ENCODE data around the gene THSD8.
A peak's percentile ranks its signal among the peaks of the same experiment; 100 is the strongest.

THSD8 gene

DNA sequence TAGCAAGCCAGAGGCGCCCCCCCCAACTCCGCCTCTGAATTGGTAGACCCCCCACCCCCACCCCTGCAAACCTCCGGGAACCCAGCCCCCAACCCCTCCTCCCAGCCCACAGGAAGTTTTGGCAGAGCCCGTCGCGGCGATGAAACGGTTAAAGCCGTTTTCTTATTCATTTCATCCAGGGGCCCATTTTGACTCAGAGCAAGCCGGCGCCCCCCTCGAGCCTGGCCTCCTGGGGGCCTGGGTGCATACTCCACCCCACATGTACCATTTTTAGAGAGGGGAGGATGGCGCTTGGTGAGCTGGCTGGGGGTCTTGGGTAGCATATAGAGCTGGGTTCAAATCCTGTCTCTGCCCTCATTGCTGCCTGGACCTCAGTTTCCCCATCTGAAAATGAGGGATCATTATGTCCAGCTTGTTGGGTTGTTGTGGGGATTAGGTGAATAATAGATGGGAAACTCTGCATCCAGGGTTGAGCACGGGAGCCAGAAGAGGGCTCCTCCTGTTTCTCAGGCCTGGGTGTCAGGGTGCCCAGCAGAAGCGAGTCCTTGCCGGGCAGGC, 18.5 kb upstream of the THSD8 start:
- WGBS, 2 donors (ENCODE audit: extremely low coverage in 2 of 2, insufficient read length in 2 of 2, insufficient replicate concordance in 1 of 2), result no CpG with 5 or more reads among the region's 16 CpGs
- Histone ChIP-seq H3K4me3 (ENCODE audit: low read length in 2 of 2) (peak overlapping the region; percentile 21 to 46), H3K4ac (ENCODE audit: low read length) (no peak overlapping the region), H2AK5ac (ENCODE audit: low read depth, low read length) (peak overlapping the region; percentile 99), H3K4me2 (ENCODE audit: insufficient read depth, low read length, poor library complexity, severe bottlenecking) (peak overlapping the region; percentile 94), H4K91ac (ENCODE audit: low read depth, low read length, poor library complexity) (no peak overlapping the region), H2BK120ac (ENCODE audit: low read depth, low read length) (peak overlapping the region; percentile 78), H3K4me1 (ENCODE audit: control insufficient read depth in 2 of 2, insufficient read depth in 1 of 2, low read depth in 1 of 2, low read length in 2 of 2) (peaks cover 21 to 54% of the 10 kb centered on the region in 2 donors), H3K9me3 (replicated peaks in 1 of 2; ENCODE audit: control insufficient read depth in 2 of 2, insufficient read depth in 1 of 2, low read depth in 1 of 2, low read length in 2 of 2) (peaks cover 0 to under 1% of the 10 kb centered on the region in 2 donors), H3K14ac (ENCODE audit: low read length) (peak overlapping the region; percentile 95), H3K27ac (replicated peaks; ENCODE audit: low read length) (no peak overlapping the region), H3K27me3 (ENCODE audit: control insufficient read depth in 3 of 3, insufficient read depth in 3 of 3, low read depth in 1 of 3, low read length in 3 of 3) (peaks cover 0 to under 1% (median 0%) of the 10 kb centered on the region in 3 experiments), H3K36me3 (replicated peaks in 1 of 2; ENCODE audit: control insufficient read depth in 2 of 2, insufficient read depth in 2 of 2, low read length in 2 of 2) (no peaks in the 10 kb centered on the region), H3K9ac (ENCODE audit: low read depth, low read length, poor library complexity) (peak overlapping the region; percentile 94), H3K23ac (ENCODE audit: low read depth, low read length, poor library complexity) (no peak overlapping the region), H3K18ac (ENCODE audit: low read length) (peak overlapping the region; percentile 99), H4K8ac (ENCODE audit: low read depth, low read length) (no peak overlapping the region), H2BK5ac (ENCODE audit: low read length) (peak overlapping the region; percentile 96), H2BK12ac (ENCODE audit: low read length) (peak overlapping the region; percentile 33), H3K79me1 (ENCODE audit: low read depth, low read length) (no peaks in the 10 kb centered on the region), H2AFZ (ENCODE audit: low read length) (peak overlapping the region; percentile 84), H2BK15ac (ENCODE audit: low read length) (peak overlapping the region; percentile 90)
- DNase-seq (ENCODE audit: low spot score), result no peak

DNA sequence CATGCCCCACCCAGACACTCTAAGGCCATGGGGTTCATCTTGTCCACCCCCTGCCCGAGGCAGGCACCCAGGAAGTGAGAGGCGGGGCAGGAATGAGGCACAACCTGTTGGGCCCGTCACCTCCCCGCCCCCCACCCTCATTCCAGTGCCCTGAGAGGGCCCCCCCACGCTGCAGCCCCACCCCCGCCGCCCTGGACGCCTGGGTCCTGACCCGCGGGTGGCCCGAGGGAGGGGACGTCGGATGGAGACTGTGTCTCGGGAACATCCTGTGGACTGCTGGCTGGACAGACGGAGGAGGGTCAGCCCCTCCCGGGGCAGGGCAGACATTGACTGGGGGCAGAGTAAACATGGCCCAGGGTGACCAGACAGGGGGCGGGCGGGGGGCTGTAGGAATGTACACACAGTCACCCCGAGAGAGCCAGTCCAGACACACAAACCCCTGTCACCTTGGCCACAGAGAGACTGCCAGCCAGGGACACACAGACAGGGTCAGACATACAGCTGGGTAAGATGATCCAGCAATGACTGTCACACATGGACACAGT, 17.9 kb upstream of the THSD8 start:
- Histone ChIP-seq H3K9ac (ENCODE audit: low read depth, low read length, poor library complexity) (peak overlapping the region; percentile 56), H3K27me3 (ENCODE audit: control insufficient read depth in 3 of 3, insufficient read depth in 3 of 3, low read depth in 1 of 3, low read length in 3 of 3) (no peaks in the 10 kb centered on the region), H2BK120ac (ENCODE audit: low read depth, low read length) (no peak overlapping the region), H3K4me2 (ENCODE audit: insufficient read depth, low read length, poor library complexity, severe bottlenecking) (no peak overlapping the region), H3K18ac (ENCODE audit: low read length) (peak overlapping the region; percentile 23), H4K91ac (ENCODE audit: low read depth, low read length, poor library complexity) (no peak overlapping the region), H3K14ac (ENCODE audit: low read length) (no peak overlapping the region), H3K4ac (ENCODE audit: low read length) (no peak overlapping the region), H3K27ac (replicated peaks; ENCODE audit: low read length) (no peak overlapping the region), H2BK12ac (ENCODE audit: low read length) (no peak overlapping the region), H3K4me3 (ENCODE audit: low read length in 2 of 2) (peak overlapping the region in 1 of 2 donors; percentile 46), H3K36me3 (replicated peaks in 1 of 2; ENCODE audit: control insufficient read depth in 2 of 2, insufficient read depth in 2 of 2, low read length in 2 of 2) (no peaks in the 10 kb centered on the region), H3K23ac (ENCODE audit: low read depth, low read length, poor library complexity) (no peak overlapping the region), H2AK5ac (ENCODE audit: low read depth, low read length) (peak overlapping the region; percentile 20), H4K8ac (ENCODE audit: low read depth, low read length) (no peak overlapping the region), H2BK15ac (ENCODE audit: low read length) (peak overlapping the region; percentile 26), H3K4me1 (ENCODE audit: control insufficient read depth in 2 of 2, insufficient read depth in 1 of 2, low read depth in 1 of 2, low read length in 2 of 2) (peaks cover 19 to 54% of the 10 kb centered on the region in 2 donors), H2BK5ac (ENCODE audit: low read length) (peak overlapping the region; percentile 96), H3K79me1 (ENCODE audit: low read depth, low read length) (no peaks in the 10 kb centered on the region), H3K9me3 (replicated peaks in 1 of 2; ENCODE audit: control insufficient read depth in 2 of 2, insufficient read depth in 1 of 2, low read depth in 1 of 2, low read length in 2 of 2) (no peaks in the 10 kb centered on the region), H2AFZ (ENCODE audit: low read length) (no peak overlapping the region)
- no CpG with 5 or more reads among the region's 19 CpGs for WGBS, 2 donors (ENCODE audit: extremely low coverage in 2 of 2, insufficient read length in 2 of 2, insufficient replicate concordance in 1 of 2)
- DNase-seq (ENCODE audit: low spot score), result no peak

DNA sequence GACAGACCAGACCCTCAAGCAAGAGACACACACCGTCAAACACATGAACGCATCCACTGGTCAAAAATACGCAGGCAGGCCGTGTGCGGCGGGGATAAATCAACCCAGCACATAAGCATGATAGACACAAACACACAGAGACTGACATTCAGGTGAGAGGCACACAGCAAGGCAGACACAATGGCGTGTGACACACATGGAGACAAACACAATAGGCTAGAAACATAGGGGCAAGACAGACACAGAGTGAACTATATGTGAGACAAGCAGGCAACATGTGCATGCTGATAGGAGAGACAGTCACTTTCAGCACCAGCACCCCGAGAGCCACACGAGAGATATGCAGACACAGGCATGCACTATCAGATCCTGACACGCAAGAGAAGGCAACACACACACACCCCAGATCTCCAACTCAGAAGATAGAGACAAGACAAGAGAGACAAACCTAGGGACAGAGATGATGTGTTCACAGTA, 17.4 kb upstream of the THSD8 start:
- Histone ChIP-seq H4K91ac (ENCODE audit: low read depth, low read length, poor library complexity) (no peak overlapping the region), H3K27me3 (ENCODE audit: control insufficient read depth in 3 of 3, insufficient read depth in 3 of 3, low read depth in 1 of 3, low read length in 3 of 3) (no peaks in the 10 kb centered on the region), H2BK15ac (ENCODE audit: low read length) (no peak overlapping the region), H2BK12ac (ENCODE audit: low read length) (no peak overlapping the region), H3K4me1 (ENCODE audit: control insufficient read depth in 2 of 2, insufficient read depth in 1 of 2, low read depth in 1 of 2, low read length in 2 of 2) (peaks cover 21 to 53% of the 10 kb centered on the region in 2 donors), H3K27ac (replicated peaks; ENCODE audit: low read length) (no peak overlapping the region), H2BK5ac (ENCODE audit: low read length) (peak overlapping the region; percentile 96), H3K4ac (ENCODE audit: low read length) (no peak overlapping the region), H3K23ac (ENCODE audit: low read depth, low read length, poor library complexity) (no peak overlapping the region), H3K18ac (ENCODE audit: low read length) (peak overlapping the region; percentile 9), H3K4me3 (ENCODE audit: low read length in 2 of 2) (no peak overlapping the region), H3K4me2 (ENCODE audit: insufficient read depth, low read length, poor library complexity, severe bottlenecking) (no peak overlapping the region), H2BK120ac (ENCODE audit: low read depth, low read length) (no peak overlapping the region), H4K8ac (ENCODE audit: low read depth, low read length) (no peak overlapping the region), H3K9ac (ENCODE audit: low read depth, low read length, poor library complexity) (peak overlapping the region; percentile 56), H3K79me1 (ENCODE audit: low read depth, low read length) (no peaks in the 10 kb centered on the region), H3K9me3 (replicated peaks in 1 of 2; ENCODE audit: control insufficient read depth in 2 of 2, insufficient read depth in 1 of 2, low read depth in 1 of 2, low read length in 2 of 2) (no peaks in the 10 kb centered on the region), H2AFZ (ENCODE audit: low read length) (no peak overlapping the region), H3K36me3 (replicated peaks in 1 of 2; ENCODE audit: control insufficient read depth in 2 of 2, insufficient read depth in 2 of 2, low read length in 2 of 2) (no peaks in the 10 kb centered on the region), H2AK5ac (ENCODE audit: low read depth, low read length) (peak overlapping the region; percentile 20), H3K14ac (ENCODE audit: low read length) (no peak overlapping the region)
- no CpG with 5 or more reads among the region's 10 CpGs for WGBS, 2 donors (ENCODE audit: extremely low coverage in 2 of 2, insufficient read length in 2 of 2, insufficient replicate concordance in 1 of 2)
- DNase-seq (ENCODE audit: low spot score), result no peak

DNA sequence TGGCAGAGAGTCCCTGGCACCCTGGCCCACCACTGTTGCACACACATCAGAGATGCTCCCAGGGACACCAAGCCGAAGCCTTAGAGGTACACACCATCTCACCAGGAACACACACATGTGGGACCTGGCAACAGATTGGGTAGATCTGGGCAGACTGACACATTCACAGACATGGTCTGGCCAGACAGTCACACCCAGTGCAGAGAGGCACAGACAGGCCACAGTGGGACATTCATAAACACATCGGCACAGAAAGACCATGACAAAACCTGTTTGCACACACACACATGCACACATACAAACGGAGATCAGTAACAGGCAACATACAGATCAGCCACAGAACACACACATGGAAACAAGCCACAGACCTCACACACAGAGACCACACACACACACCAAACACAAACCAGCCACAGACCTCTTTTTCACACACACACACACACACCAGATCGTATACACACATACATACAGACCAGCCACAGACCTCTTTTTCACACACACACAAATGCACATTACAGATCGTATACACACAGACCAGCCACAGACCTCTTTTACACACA, 16.9 kb upstream of the THSD8 start:
- Histone ChIP-seq H2AFZ (ENCODE audit: low read length) (no peak overlapping the region), H3K27me3 (ENCODE audit: control insufficient read depth in 3 of 3, insufficient read depth in 3 of 3, low read depth in 1 of 3, low read length in 3 of 3) (no peaks in the 10 kb centered on the region), H3K18ac (ENCODE audit: low read length) (no peak overlapping the region), H4K8ac (ENCODE audit: low read depth, low read length) (no peak overlapping the region), H2BK5ac (ENCODE audit: low read length) (no peak overlapping the region), H3K9me3 (replicated peaks in 1 of 2; ENCODE audit: control insufficient read depth in 2 of 2, insufficient read depth in 1 of 2, low read depth in 1 of 2, low read length in 2 of 2) (no peaks in the 10 kb centered on the region), H2BK15ac (ENCODE audit: low read length) (no peak overlapping the region), H2AK5ac (ENCODE audit: low read depth, low read length) (no peak overlapping the region), H3K79me1 (ENCODE audit: low read depth, low read length) (no peaks in the 10 kb centered on the region), H2BK12ac (ENCODE audit: low read length) (no peak overlapping the region), H3K14ac (ENCODE audit: low read length) (no peak overlapping the region), H3K4ac (ENCODE audit: low read length) (no peak overlapping the region), H4K91ac (ENCODE audit: low read depth, low read length, poor library complexity) (no peak overlapping the region), H3K36me3 (replicated peaks in 1 of 2; ENCODE audit: control insufficient read depth in 2 of 2, insufficient read depth in 2 of 2, low read length in 2 of 2) (no peaks in the 10 kb centered on the region), H3K4me1 (ENCODE audit: control insufficient read depth in 2 of 2, insufficient read depth in 1 of 2, low read depth in 1 of 2, low read length in 2 of 2) (peaks cover 21 to 52% of the 10 kb centered on the region in 2 donors), H3K9ac (ENCODE audit: low read depth, low read length, poor library complexity) (no peak overlapping the region), H3K4me2 (ENCODE audit: insufficient read depth, low read length, poor library complexity, severe bottlenecking) (no peak overlapping the region), H3K4me3 (ENCODE audit: low read length in 2 of 2) (no peak overlapping the region), H3K23ac (ENCODE audit: low read depth, low read length, poor library complexity) (no peak overlapping the region), H3K27ac (replicated peaks; ENCODE audit: low read length) (no peak overlapping the region), H2BK120ac (ENCODE audit: low read depth, low read length) (no peak overlapping the region)
- DNase-seq (ENCODE audit: low spot score), result no peak
- WGBS, 2 donors (ENCODE audit: extremely low coverage in 2 of 2, insufficient read length in 2 of 2, insufficient replicate concordance in 1 of 2), result no CpG with 5 or more reads among the region's 5 CpGs

Data from neuronal stem cell (in vitro differentiated cells).